ENCODE data around the gene BIK.

BIK gene

DNA sequence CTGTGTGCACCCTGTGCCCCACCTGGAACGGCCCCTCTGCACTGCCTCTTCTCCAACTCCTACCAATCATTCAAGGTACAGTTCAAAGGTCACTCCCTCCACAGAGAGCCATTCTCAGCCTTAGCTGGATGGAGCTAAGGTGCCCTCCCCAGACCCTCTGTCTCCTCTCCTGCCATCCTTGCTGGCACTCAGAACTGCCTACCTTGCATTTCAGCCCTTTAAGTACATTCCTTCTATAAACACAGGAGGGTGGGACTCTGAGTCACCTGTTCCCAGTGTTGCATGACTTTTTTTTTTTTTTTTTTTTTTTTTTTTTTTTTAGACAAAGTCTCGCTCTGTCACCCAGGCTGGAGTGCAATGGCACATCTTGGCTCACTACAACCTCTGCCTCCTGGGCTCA is 29.9 kb upstream of the BIK start:
- no peak for DNase-seq (ENCODE audit: low read depth)
- H3K4me3 ChIP-seq (replicated peaks; ENCODE audit: low read depth, low read length): no peak overlapping the region
- TF ChIP-seq, protein P1, sequence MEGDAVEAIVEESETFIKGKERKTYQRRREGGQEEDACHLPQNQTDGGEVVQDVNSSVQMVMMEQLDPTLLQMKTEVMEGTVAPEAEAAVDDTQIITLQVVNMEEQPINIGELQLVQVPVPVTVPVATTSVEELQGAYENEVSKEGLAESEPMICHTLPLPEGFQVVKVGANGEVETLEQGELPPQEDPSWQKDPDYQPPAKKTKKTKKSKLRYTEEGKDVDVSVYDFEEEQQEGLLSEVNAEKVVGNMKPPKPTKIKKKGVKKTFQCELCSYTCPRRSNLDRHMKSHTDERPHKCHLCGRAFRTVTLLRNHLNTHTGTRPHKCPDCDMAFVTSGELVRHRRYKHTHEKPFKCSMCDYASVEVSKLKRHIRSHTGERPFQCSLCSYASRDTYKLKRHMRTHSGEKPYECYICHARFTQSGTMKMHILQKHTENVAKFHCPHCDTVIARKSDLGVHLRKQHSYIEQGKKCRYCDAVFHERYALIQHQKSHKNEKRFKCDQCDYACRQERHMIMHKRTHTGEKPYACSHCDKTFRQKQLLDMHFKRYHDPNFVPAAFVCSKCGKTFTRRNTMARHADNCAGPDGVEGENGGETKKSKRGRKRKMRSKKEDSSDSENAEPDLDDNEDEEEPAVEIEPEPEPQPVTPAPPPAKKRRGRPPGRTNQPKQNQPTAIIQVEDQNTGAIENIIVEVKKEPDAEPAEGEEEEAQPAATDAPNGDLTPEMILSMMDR (IDR thresholded peaks at IDR 0.05; ENCODE audit: low read length, missing control alignments): no peak

DNA sequence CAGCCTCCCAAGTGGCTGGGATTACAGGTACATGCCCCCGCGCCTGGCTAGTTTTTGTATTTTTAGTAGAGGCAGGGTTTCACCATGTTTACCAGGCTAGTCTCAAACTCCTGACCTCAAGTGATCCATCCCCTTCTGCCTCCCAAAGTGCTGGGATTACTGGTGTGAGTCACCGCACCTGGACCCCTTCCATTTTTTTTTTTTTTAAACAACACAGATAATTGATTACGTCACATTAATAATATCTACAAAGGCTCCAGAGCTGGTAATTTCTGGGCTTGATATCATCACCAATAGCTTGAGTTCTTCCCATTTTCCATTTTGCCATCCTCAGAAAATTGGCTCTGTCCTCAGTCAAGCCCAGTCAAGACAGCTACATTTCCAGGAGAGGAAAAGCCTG is 28.6 kb upstream of the BIK start:
- DNase-seq (ENCODE audit: low read depth): peak; percentile 28
- TF ChIP-seq, protein P1 (IDR thresholded peaks at IDR 0.05; ENCODE audit: low read length, missing control alignments): no peak
- no peak overlapping the region for H3K4me3 ChIP-seq (replicated peaks; ENCODE audit: low read depth, low read length)

DNA sequence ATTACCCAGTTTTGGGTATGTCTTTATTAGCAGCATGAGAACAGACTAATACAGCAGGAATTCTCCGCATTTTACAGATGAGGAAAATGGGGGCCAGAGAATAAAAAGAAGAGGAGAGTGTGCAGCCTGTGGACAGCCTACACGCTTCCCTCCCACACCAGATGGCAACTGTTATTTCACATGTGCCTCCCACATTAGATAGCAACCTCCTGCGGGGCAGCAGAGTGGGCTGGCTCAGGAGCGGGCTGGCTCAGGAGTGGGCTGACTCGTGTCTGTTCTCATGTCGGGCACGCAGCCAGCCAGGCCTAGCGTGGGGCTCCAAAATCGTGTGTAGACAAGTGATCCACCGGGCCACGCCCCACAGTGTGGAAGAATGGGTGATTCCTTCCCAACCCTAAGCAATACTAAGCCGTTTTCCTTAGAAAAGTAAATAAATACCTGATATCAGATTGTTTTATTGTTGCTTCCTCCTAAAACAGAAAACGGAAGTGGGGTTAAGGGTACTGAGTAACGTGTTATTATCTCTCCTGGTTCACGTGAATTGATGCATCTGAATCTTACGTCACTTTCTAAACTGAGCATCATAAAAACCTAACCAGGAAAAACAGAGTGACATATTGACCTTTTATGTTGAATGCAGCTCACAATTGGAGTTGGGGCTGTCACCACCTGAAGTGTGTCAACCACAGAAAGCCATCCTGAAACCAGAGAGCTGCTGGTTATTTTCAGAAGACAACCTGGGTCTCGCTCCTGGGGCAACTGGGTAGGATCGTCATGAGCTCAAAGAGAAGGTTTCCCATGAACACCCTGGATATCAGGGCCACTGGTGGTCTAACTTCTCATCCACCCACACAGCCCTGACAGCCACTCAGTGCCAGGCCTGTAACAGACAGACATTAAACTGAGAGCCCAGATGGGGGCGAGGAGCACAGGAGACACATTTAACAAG is 24.6 kb upstream of the BIK start:
- no peak overlapping the region for H3K4me3 ChIP-seq (replicated peaks; ENCODE audit: low read depth, low read length)
- TF ChIP-seq, protein P1 (IDR thresholded peaks at IDR 0.05; ENCODE audit: low read length, missing control alignments): no peak
- DNase-seq (ENCODE audit: low read depth): no peak

DNA sequence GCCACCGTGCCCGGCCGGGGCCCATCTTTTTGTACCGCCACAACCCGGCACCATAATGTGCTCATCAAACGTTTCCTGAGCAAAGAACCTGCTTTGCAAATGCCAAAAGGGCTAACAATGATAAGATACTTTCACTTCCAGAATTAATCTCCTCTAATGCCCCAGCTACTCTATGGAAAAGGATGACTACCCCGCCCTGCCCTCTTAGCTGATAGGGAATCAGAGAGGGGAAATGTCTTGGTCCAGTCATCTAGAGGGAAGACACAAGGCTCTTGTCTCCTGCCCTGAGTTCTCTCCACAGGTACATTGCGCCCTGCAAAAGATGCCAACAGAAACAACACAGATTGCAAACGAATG is 21.9 kb upstream of the BIK start:
- H3K4me3 ChIP-seq (replicated peaks; ENCODE audit: low read depth, low read length): peak overlapping the region; percentile 78
- TF ChIP-seq, protein P1 (IDR thresholded peaks at IDR 0.05; ENCODE audit: low read length, missing control alignments): no peak
- no peak for DNase-seq (ENCODE audit: low read depth)

DNA sequence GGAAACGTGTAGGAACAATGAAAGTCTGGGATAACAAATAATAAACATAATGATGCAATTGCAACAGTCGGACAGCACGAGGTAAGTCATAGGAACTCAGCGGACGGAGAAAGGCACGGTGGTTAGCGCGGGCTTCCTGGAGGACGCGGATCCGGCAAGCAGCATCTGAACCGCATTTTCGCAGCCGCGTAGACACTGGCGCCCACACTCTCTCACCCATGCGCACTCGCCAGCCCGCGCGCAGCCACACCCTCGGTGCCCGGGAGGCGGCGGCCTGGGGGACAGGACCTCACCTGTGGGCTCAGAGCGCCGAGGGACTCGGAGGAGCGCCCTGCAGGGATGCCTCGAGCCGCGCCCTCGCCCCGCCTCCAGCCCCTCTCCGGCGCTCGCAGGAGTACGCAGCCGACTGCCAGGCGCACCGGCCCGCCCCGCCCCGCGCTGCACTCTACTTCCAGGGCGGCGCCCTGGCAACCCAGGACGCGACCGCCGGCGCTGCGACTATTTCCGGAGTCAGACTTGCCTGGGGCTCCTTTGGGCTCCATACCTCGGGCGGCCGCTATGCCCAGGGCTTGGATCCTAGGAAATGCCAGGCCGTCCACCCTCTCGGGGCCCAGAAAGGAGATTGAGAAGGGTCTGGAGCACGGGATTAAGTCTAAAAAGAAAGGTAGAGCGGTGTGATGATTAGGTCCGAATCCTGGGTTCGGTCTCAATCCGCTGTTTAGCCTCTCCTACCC is 21.4 kb upstream of the BIK start, which contains the start of gene TTLL1:
TSS of gene TTLL1 (minus strand) at position 408 of the 734 bp plus-strand sequence. CDS start 13,805 bp downstream, outside the sequence.
- TF ChIP-seq, protein P1 (IDR thresholded peaks at IDR 0.05; ENCODE audit: low read length, missing control alignments): no peak
- peak; percentile 82 for DNase-seq (ENCODE audit: low read depth)
- H3K4me3 ChIP-seq (replicated peaks; ENCODE audit: low read depth, low read length): peak within 1 kb of the TSS; percentile 78

DNA sequence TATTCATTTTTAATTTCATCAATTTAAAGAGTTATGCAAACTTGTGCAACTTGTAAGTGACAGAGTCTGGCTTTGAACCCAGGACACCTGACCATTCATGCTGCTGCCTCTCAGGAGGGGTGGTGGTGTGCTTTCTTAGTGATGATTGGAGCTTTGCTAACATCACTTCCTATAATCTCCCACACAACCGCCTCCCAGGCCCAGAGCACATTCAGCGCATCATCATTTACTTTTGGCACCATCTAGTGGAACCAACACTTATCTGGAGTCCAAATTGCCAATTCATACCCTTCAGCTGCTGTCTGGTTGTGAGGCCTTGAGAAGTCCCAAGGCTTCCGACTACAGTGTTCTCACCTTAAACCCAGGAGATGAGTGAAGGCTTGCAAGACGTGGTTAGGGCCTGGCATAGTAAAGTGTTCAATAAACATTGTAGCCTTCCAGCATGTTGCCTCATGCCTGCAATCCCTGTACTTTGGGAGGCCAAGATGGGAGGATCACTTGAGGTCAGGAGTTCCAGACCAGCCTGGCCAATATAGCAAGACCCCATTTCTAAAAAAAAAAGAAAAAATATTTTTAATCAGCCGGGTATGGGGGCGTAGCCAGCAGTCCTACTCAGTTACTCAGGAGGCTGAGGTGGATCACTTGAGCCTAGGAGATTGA is 20.3 kb upstream of the BIK start:
- H3K4me3 ChIP-seq (replicated peaks; ENCODE audit: low read depth, low read length): no peak overlapping the region
- TF ChIP-seq, protein P1 (IDR thresholded peaks at IDR 0.05; ENCODE audit: low read length, missing control alignments): peak; percentile 35

More for the DNA sequence above, 20.3 kb upstream of the BIK start:
- peak; percentile 84 for DNase-seq (ENCODE audit: low read depth)
